NT2/D1 (cell line): ENCODE measurements around the gene TMEM116.

ENCODE experiments used
- YY1 ChIP-seq: IDR thresholded peaks from 2 replicates; pipeline ENCODE4 v1.6.1; 2011; ENCODE audit not compliant: insufficient read length, insufficient read depth
- ZNF274 ChIP-seq: IDR thresholded peaks from 2 replicates; pipeline ENCODE4 v1.6.1; 2011; ENCODE audit warnings: mild to moderate bottlenecking, low read depth, low read length

DNA sequence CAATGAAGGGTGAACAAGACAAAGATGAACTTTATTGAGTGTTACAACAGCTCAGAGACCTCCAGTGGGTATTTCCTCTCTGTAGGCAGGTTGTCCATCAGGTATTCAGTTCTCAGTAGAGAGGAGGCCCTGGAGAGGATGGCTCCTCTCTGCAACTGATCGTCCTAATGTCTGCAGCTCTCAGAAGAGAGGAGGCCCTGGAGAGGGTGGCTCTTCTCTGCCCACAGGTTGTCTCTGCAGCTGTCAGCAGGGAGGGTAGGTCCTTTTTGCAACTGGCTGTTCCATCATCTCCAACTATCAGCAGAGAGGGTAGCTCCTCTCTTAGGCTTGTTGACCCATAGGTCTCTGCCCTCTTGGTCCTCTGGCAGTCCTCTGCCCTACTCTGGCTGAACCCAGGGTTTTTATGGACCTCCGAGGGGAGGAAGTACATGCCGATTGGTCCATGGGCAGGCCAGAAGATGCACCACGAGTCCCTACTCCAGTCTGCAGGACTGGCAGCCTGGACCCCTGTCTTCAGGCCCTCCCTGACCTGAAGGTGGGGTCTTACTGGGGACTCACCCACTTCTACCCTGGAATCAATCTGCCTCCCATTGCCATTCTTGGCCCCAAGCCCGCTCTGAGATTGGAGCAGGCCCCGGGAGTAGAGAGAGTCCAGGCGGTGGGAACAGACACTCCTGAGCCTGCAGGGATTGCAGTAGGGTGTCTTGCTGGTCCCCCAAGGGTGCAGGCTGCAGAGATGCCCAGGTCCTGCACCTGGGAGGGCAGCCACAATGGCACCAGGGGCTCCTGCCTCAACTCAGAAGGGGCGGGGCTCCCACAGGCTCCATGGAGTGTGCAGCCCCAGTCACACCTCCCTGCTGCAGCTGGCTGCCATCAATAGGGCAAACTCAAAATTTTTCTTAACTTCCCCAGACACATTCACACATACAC, 2.3 kb downstream of the TMEM116 start:
- TF ChIP-seq ZNF274: no peak
- TF ChIP-seq YY1: no peak
